Astrocyte of the spinal cord (primary cell): ENCODE results near the gene DHRS9.

Experiments used
- DNase-seq: peaks from one replicate; pipeline ENCODE4 v3.0.0; 2011; ENCODE audit warnings: low read depth, low spot score
- H3K4me3 ChIP-seq: 2 replicates; pipeline ENCODE4 v1.5.1; 2011; ENCODE audit warnings: low read depth, mild to moderate bottlenecking, low read length, moderate library complexity
- CTCF ChIP-seq: IDR thresholded peaks from 2 replicates; pipeline ENCODE4 v1.5.1; 2012; ENCODE audit warnings: low read depth, mild to moderate bottlenecking, low read length, inconsistent platforms
- in situ Hi-C: cut with HindIII; loops from 2 replicates; pipeline ENCODE4 v1.10.0; 2017; ENCODE audit warnings: low sequenced_read_pairs

DHRS9 gene

GRCh38 chr2:169034984-169035544 is 34.3 kb upstream of the DHRS9 start:
- in situ Hi-C loops, result no loop called here

GRCh38 chr2:169035887-169036286 is 33.5 kb upstream of the DHRS9 start:
- in situ Hi-C loops, result no loop called here
- DNase-seq, result no peak
- no peak overlapping the region for H3K4me3 ChIP-seq
- TF ChIP-seq CTCF, result no peak

More at GRCh38 chr2:169034984-169035544, 34.3 kb upstream of the DHRS9 start:
- TF ChIP-seq CTCF, result no peak
- no peak overlapping the region for H3K4me3 ChIP-seq
- no peak for DNase-seq

- no peak for DNase-seq
- no peak overlapping the region for H3K4me3 ChIP-seq
- TF ChIP-seq CTCF, result no peak
- in situ Hi-C loops, result no loop called here
Measured at GRCh38 chr2:169036736-169037440, 32.5 kb upstream of the DHRS9 start.

GRCh38 chr2:169038338-169038757 is 31.0 kb upstream of the DHRS9 start:
- in situ Hi-C loops, result no loop called here
- no peak for TF ChIP-seq CTCF
- DNase-seq, result peak; percentile 37
- no peak overlapping the region for H3K4me3 ChIP-seq

GRCh38 chr2:169039702-169040101 is 29.7 kb upstream of the DHRS9 start:
- no peak for TF ChIP-seq CTCF
- H3K4me3 ChIP-seq, result no peak overlapping the region
- DNase-seq, result no peak
- in situ Hi-C loops, result no loop called here

- TF ChIP-seq CTCF, result no peak
- H3K4me3 ChIP-seq, result no peak overlapping the region
- DNase-seq, result no peak
- in situ Hi-C loops, result no loop called here
Measured at GRCh38 chr2:169041594-169041993, 27.8 kb upstream of the DHRS9 start.
